Fibroblast of skin of back (primary cell): ENCODE measurements around the gene TMEM51. TPM values are rescaled to one million over a fixed set of nuclear protein-coding genes. Genes with fewer than 3 reads are reported as not detected.

ENCODE experiments used
- DNase-seq: peaks from one replicate; pipeline ENCODE4 v3.0.0-alpha.2; 2013
- polyA plus RNA-seq, 2 experiments: library from polyadenylated mRNA; unstranded; fragments of 120-200 nt; gene quantifications; one replicate each; pipeline ENCODE4 v1.2.1, GENCODE V29; 2013; ENCODE audit not compliant: insufficient read length in 2 of 2

TMEM51 gene
- 1.3 TPM for polyA plus RNA-seq (2013, experiment 1 of 2; ENCODE audit: insufficient read length)
- polyA plus RNA-seq (2013, experiment 2 of 2; ENCODE audit: insufficient read length): 0.73 TPM

GRCh38 chr1:15153184-15153841, at the start of gene TMEM51:
TMEM51 (plus strand) TSS chr1:15153747; CDS start chr1:15215088, 61,341 bp downstream.
- DNase-seq: peak; percentile 45

GRCh38 chr1:15103906-15104305, 49.6 kb upstream of the TMEM51 start:
- DNase-seq: no peak

GRCh38 chr1:15104768-15105167, 48.8 kb upstream of the TMEM51 start:
- DNase-seq: no peak

GRCh38 chr1:15106608-15107007, 46.9 kb upstream of the TMEM51 start:
- DNase-seq: peak; percentile 18

- no peak for DNase-seq
Measured at GRCh38 chr1:15107058-15107687, 46.4 kb upstream of the TMEM51 start.

GRCh38 chr1:15107911-15108310, 45.6 kb upstream of the TMEM51 start:
- no peak for DNase-seq

- DNase-seq: no peak
Measured at GRCh38 chr1:15110128-15110866, 43.2 kb upstream of the TMEM51 start.

GRCh38 chr1:15110867-15111230, 42.7 kb upstream of the TMEM51 start:
- no peak for DNase-seq

- DNase-seq: no peak
Measured at GRCh38 chr1:15113146-15113545, 40.4 kb upstream of the TMEM51 start.

GRCh38 chr1:15114884-15115283, 38.7 kb upstream of the TMEM51 start:
- no peak for DNase-seq

- DNase-seq: no peak
Measured at GRCh38 chr1:15115542-15116330, 37.8 kb upstream of the TMEM51 start.

GRCh38 chr1:15116966-15117365, 36.6 kb upstream of the TMEM51 start:
- DNase-seq: no peak

- DNase-seq: no peak
Measured at GRCh38 chr1:15117671-15118325, 35.7 kb upstream of the TMEM51 start.

GRCh38 chr1:15118579-15118978, 35.0 kb upstream of the TMEM51 start:
- no peak for DNase-seq

- DNase-seq: no peak
Measured at GRCh38 chr1:15120251-15120945, 33.1 kb upstream of the TMEM51 start.

- DNase-seq: no peak
Measured at GRCh38 chr1:15122331-15122730, 31.2 kb upstream of the TMEM51 start.

GRCh38 chr1:15123270-15123669, 30.3 kb upstream of the TMEM51 start:
- DNase-seq: no peak

- no peak for DNase-seq
Measured at GRCh38 chr1:15123925-15124324, 29.6 kb upstream of the TMEM51 start.

- DNase-seq: no peak
Measured at GRCh38 chr1:15124362-15125100, 29.0 kb upstream of the TMEM51 start.

- DNase-seq: no peak
Measured at GRCh38 chr1:15125101-15125745, 28.3 kb upstream of the TMEM51 start.
